Neutrophil (primary cell): Measurements from ENCODE around the gene CTSH.

ENCODE experiments used
- H3K27ac ChIP-seq: fragments of 200-600 bp; sonication (generic); 2 replicates; pipeline ENCODE4 v1.5.1; 2016; ENCODE audit warnings: mild to moderate bottlenecking, moderate library complexity
- H3K27me3 ChIP-seq: fragments of 200-600 bp; sonication (generic); 2 replicates; pipeline ENCODE4 v1.6.0; 2016; ENCODE audit warnings: mild to moderate bottlenecking
- H3K36me3 ChIP-seq: fragments of 200-600 bp; sonication (generic); 2 replicates; pipeline ENCODE4 v1.5.1; 2017
- H3K4me1 ChIP-seq, 2 experiments: fragments of 200-600 bp in 1 of 2; sonication (generic) in 1 of 2; 1 replicate in 1 of 2; 2 replicates in 1 of 2; pipeline versions ENCODE4 v1.5.1 to v1.6.1; 2013 to 2016; ENCODE audit warnings: low read depth in 1 of 2, low read length in 1 of 2, mild to moderate bottlenecking in 1 of 2, moderate library complexity in 1 of 2; ENCODE audit not compliant: control insufficient read depth in 1 of 2, insufficient read depth in 1 of 2
- H3K4me3 ChIP-seq, 2 experiments: fragments of 200-600 bp in 1 of 2; sonication (generic) in 1 of 2; 1 replicate in 1 of 2; 2 replicates in 1 of 2; pipeline ENCODE4 v1.5.1; 2013 to 2016; ENCODE audit warnings: low read depth in 1 of 2, low read length in 1 of 2, mild to moderate bottlenecking in 1 of 2, moderate library complexity in 1 of 2
- H3K9me3 ChIP-seq: fragments of 200-600 bp; sonication (generic); 2 replicates; pipeline ENCODE4 v1.5.1; 2016
- CTCF ChIP-seq: fragments of 200-600 bp; sonication (generic); IDR thresholded peaks from 2 replicates; pipeline ENCODE4 v1.5.1; 2016; ENCODE audit warnings: antibody characterized with exemption

The CTSH gene

DNA sequence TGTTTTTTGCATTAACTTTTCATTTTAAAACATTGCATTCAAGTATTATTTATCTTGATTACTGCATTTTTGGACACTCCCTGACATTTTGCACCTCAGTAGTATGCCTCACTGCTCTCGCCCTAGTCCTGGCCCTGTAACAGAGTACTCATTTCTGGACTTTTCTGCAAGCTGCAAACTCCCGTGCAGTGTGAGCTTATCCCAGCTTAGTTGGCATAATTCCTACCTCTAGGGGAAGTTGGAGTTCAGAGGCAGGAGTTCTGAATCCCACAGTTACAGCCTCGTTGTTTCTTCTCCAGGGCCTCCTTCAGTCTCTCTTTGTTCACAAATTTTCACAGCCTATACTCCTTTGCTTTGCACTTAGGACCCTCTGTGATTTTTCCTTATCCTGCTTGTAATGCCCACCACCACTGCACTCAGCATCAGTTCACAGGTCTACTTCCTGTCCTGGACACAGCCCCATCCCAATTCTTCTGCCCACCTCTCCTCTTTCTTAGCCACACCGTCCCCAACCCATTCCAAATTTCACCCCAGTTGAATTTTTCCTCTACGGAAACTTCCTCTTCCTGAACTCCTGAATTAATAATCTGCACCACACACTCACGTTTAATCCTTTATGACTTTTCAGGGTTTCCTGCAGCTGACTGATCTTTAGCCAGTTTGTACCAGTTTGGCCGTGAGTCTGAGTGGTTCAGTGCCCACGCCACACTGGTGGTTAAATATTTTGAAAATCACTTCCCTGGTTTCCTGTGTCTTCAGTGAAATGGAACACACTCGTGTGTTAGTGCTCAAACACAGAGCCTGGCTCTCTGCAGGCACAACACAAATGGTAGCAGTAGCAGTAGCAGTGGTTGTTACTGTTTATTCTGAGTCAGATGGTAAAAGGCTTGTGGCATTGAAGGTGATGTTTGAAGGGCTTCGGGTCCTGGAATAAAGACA is 6.3 kb upstream of the CTSH start:
- H3K27me3 ChIP-seq = peaks cover 42% of the 10 kb centered on the region
- TF ChIP-seq CTCF = no peak
- H3K4me3 ChIP-seq = no peak overlapping the region

DNA sequence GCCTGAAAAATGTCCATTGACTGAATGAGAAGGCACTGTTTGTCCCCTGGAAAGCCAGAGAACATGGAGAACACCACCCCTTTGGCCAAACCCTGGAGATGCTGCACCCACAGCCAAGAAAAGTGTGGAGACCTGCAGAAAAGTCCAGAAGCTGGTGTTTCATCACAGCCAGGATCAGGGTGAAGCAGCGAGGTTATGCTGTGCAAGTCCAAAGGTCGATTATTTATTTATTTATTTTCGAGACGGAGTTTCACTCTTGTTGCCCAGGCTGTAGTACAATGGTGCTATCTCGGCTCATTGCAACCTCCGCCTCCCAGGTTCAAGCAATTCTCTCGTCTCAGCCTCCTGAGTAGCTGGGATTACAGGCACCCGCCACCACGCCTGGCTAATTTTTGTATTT is 5.5 kb upstream of the CTSH start:
- no peak for TF ChIP-seq CTCF
- Histone ChIP-seq H3K36me3 (no peaks in the 10 kb centered on the region), H3K27me3 (peaks cover 46% of the 10 kb centered on the region), H3K9me3 (no peaks in the 10 kb centered on the region), H3K4me1 (peaks cover 0 to 10% of the 10 kb centered on the region in 2 experiments), H3K4me3 (no peak overlapping the region), H3K27ac (no peak overlapping the region)

More for the DNA sequence above, 6.3 kb upstream of the CTSH start:
- peaks cover 0 to 10% of the 10 kb centered on the region in 2 experiments for H3K4me1 ChIP-seq
- H3K27ac ChIP-seq = no peak overlapping the region
- H3K36me3 ChIP-seq = no peaks in the 10 kb centered on the region
- H3K9me3 ChIP-seq = no peaks in the 10 kb centered on the region

DNA sequence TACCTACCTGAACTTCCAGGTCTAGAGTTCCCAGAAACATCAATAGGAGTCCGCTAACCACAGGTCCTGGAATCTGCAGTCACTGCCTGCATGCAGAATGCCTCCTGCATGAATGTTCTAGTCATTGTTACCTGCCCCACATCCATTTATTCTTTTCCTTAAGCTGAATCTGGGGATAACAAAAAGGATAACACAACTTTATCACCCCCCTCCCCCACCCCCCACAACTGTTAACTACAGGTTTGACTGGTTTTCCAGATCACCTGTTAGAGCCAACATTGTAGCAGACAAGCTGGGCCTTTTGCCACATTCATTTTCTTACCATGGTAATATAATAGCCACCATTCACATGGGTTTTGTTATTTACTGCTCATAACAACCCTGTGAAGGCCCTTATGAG is 4.6 kb upstream of the CTSH start:
- Histone ChIP-seq H3K4me1 (peaks cover 5 to 14% of the 10 kb centered on the region in 2 experiments), H3K9me3 (no peaks in the 10 kb centered on the region), H3K36me3 (no peaks in the 10 kb centered on the region), H3K27me3 (peaks cover 53% of the 10 kb centered on the region), H3K4me3 (no peak overlapping the region), H3K27ac (no peak overlapping the region)
- TF ChIP-seq CTCF = no peak

- no peak overlapping the region for H3K27ac ChIP-seq
- H3K36me3 ChIP-seq = no peaks in the 10 kb centered on the region
- peaks cover 53% of the 10 kb centered on the region for H3K27me3 ChIP-seq
- no peak for TF ChIP-seq CTCF
- H3K4me1 ChIP-seq = peaks cover 24 to 33% of the 10 kb centered on the region in 2 experiments
- no peaks in the 10 kb centered on the region for H3K9me3 ChIP-seq
- no peak overlapping the region for H3K4me3 ChIP-seq
Measured at GRCh38 chr15:78947506-78947905, 2.7 kb upstream of the CTSH start.

- Histone ChIP-seq H3K4me3 (no peak overlapping the region), H3K27ac (no peak overlapping the region), H3K9me3 (no peaks in the 10 kb centered on the region), H3K36me3 (no peaks in the 10 kb centered on the region), H3K4me1 (peaks cover 24 to 31% of the 10 kb centered on the region in 2 experiments), H3K27me3 (peaks cover 45% of the 10 kb centered on the region)
- no peak for TF ChIP-seq CTCF
Measured at GRCh38 chr15:78946493-78946892, 1.6 kb upstream of the CTSH start.
